ENCODE results near the gene ELMOD3. TPM values are rescaled to one million over a fixed set of nuclear protein-coding genes. Genes with fewer than 3 reads are reported as not detected.

The ELMOD3 gene
- total and polyA plus RNA-seq, 2 of the 8 experiments (the other 6 are each of a cell fraction or from before 2014, with no cell fraction given) = 8.5 to 10.2 TPM

- no peaks in the 10 kb centered on the region for H3K36me3 ChIP-seq (ENCODE audit: control insufficient read depth in 2 of 4, insufficient read depth in 4 of 4, low read length in 3 of 4)
- H3K23me2 ChIP-seq (ENCODE audit: low read depth, low read length) = no peaks in the 10 kb centered on the region
- WGBS, 2 experiments (ENCODE audit: extremely low coverage in 1 of 2, insufficient coverage in 1 of 2, insufficient read length in 1 of 2, insufficient replicate concordance in 2 of 2, low coverage in 1 of 2, low lambda C conversion rate in 2 of 2, missing lambda C conversion rate in 1 of 2) = 69% methylated on average over 3 of the region's 3 CpGs; no CpG with 5 or more reads in 1 of the 2 experiments
- H3K18ac ChIP-seq (ENCODE audit: extremely low read depth, low read length) = no peak overlapping the region
- H2BK120ac ChIP-seq (replicated peaks; ENCODE audit: low read depth, low read length) = no peak overlapping the region
- no peaks in the 10 kb centered on the region for H3K79me2 ChIP-seq (ENCODE audit: control insufficient read depth in 1 of 2, insufficient read depth in 2 of 2, low read length in 2 of 2)
- H3K4me1 ChIP-seq (replicated peaks in 1 of 4; ENCODE audit: control insufficient read depth in 3 of 4, insufficient read depth in 4 of 4, low read length in 3 of 4) = peaks cover 0 to 7% (median 1%) of the 10 kb centered on the region in 4 experiments; a peak in 3 of 7 replicates
- H3K4me3 ChIP-seq (ENCODE audit: extremely low read depth in 1 of 4, insufficient read depth in 2 of 4, low read depth in 3 of 4, low read length in 4 of 4) = no peak overlapping the region
- H3K9ac ChIP-seq (replicated peaks in 1 of 4; ENCODE audit: extremely low read depth in 1 of 4, low read depth in 3 of 4, low read length in 3 of 4) = no peak overlapping the region
- FAIRE-seq (no peak), DNase-seq (ENCODE audit: low read depth in 1 of 2, low spot score in 2 of 2) (no peak)
- no peaks in the 10 kb centered on the region for H3K27me3 ChIP-seq (replicated peaks in 1 of 4; ENCODE audit: control insufficient read depth in 3 of 4, extremely low read depth in 1 of 4, insufficient read depth in 3 of 4, low read length in 3 of 4)
- H3K56ac ChIP-seq (replicated peaks; ENCODE audit: insufficient read length, low read depth, low read length) = no peak overlapping the region
- H2AK5ac ChIP-seq (ENCODE audit: low read depth, low read length) = no peak overlapping the region
- no peaks in the 10 kb centered on the region for H3K79me1 ChIP-seq (ENCODE audit: low read depth, low read length)
- H4K5ac ChIP-seq (ENCODE audit: insufficient read length, low read depth, low read length) = no peak overlapping the region
- POLR2A ChIA-PET (ENCODE audit: partially characterized antibody) = interaction anchor here (0.9 to 5.9 kb wide), 7 partner anchors 9 to 57 kb away, joined by 3 to 23 read pairs (median 4); partner anchors contain the start of genes ELMOD3, RETSAT and TGOLN2
- H3K4me2 ChIP-seq (ENCODE audit: insufficient read depth in 1 of 2, low read depth in 2 of 2, low read length in 2 of 2) = peak overlapping the region in 1 of 2 experiments; percentile 33; a peak in 1 of 4 replicates
- H4K91ac ChIP-seq (replicated peaks; ENCODE audit: insufficient read length, low read length) = no peak overlapping the region
- TF ChIP-seq TEAD4 (IDR thresholded peaks at IDR 0.05; ENCODE audit: low read depth, low read length) = 0 out of 2 replicates have a peak, but pooled peaks have one; percentile 63
- no peak for TF ChIP-seq JUN (IDR thresholded peaks at IDR 0.05; ENCODE audit: low read depth, low read length)
- TF ChIP-seq SIN3A (conservative IDR thresholded peaks at IDR 0.05 in 1 of 2, IDR thresholded peaks at IDR 0.05 in 1 of 2; ENCODE audit: low read depth in 1 of 2, low read length in 2 of 2) = no peak
- no peak for TF ChIP-seq BCL11A (IDR thresholded peaks at IDR 0.05; ENCODE audit: low read depth in 2 of 2, low read length in 2 of 2)
- no peak for TF ChIP-seq EZH2 (IDR thresholded peaks at IDR 0.05; ENCODE audit: low read depth, low read length, severe bottlenecking)
- TF ChIP-seq ASH2L (IDR thresholded peaks at IDR 0.05; ENCODE audit: low read length) = no peak
- H3K4ac ChIP-seq (replicated peaks; ENCODE audit: insufficient read length, low read depth, low read length) = no peak overlapping the region
- no peak overlapping the region for H3K23ac ChIP-seq (ENCODE audit: insufficient read length)
- CTCF ChIA-PET (ENCODE audit: partially characterized antibody) = interaction anchor here (0.6 to 0.9 kb wide), 2 partner anchors 22 to 384 kb away, joined by 3 read pairs; no protein-coding TSS in a partner anchor
- no peak overlapping the region for H2BK12ac ChIP-seq (ENCODE audit: low read depth, low read length)
- H4K20me1 ChIP-seq (replicated peaks in 1 of 2; ENCODE audit: control insufficient read depth in 1 of 2, insufficient read depth in 2 of 2, low read length in 2 of 2) = no peaks in the 10 kb centered on the region
- no peak overlapping the region for H3K14ac ChIP-seq (ENCODE audit: insufficient read length)
- no peak overlapping the region for H2BK15ac ChIP-seq (ENCODE audit: low read length)
- no peaks in the 10 kb centered on the region; a peak in 1 of 4 replicates for H3K9me3 ChIP-seq (ENCODE audit: insufficient read depth in 2 of 2, low read depth in 1 of 2, low read length in 1 of 2)
- H3K27ac ChIP-seq (ENCODE audit: low read depth, low read length) = no peak overlapping the region
- H4K8ac ChIP-seq (ENCODE audit: extremely low read depth, insufficient read depth, low read length) = no peak overlapping the region
- H2BK20ac ChIP-seq (ENCODE audit: low read length) = no peak overlapping the region
- H2AFZ ChIP-seq (ENCODE audit: low read length) = no peak overlapping the region
- no peak overlapping the region for H2BK5ac ChIP-seq (ENCODE audit: low read depth, low read length)
Measured at GRCh38 chr2:85342156-85342555, 12.4 kb upstream of the ELMOD3 start.

Measured in H1 (cell line).